Measurements from ENCODE around the gene XCR1.
"Not testable (repeated sequence)": the region's sequence is repeated elsewhere in the genome, so short reads cannot be mapped to it uniquely, and the experiment has no call there.

Gene XCR1

GRCh38 chr3:46027021-46027705, at the start of gene XCR1:
Gene XCR1, minus strand, starts transcription at chr3:46027483. Its CDS starts 5,536 bp downstream, at chr3:46021947.
- DNase-seq (ENCODE audit: low spot score), result no peak

GRCh38 chr3:46076606-46077005, 49.3 kb upstream of the XCR1 start:
- DNase-seq (ENCODE audit: low spot score), result no peak

GRCh38 chr3:46075816-46076215, 48.5 kb upstream of the XCR1 start:
- no peak for DNase-seq (ENCODE audit: low spot score)

GRCh38 chr3:46071222-46071858, 44.1 kb upstream of the XCR1 start:
- DNase-seq (ENCODE audit: low spot score), result no peak

GRCh38 chr3:46070595-46071093, 43.4 kb upstream of the XCR1 start:
- DNase-seq (ENCODE audit: low spot score), result no peak

- no peak for DNase-seq (ENCODE audit: low spot score)
Observed at GRCh38 chr3:46068501-46068900, 41.2 kb upstream of the XCR1 start.

GRCh38 chr3:46067401-46067800, 40.1 kb upstream of the XCR1 start:
- no peak for DNase-seq (ENCODE audit: low spot score)

- DNase-seq (ENCODE audit: low spot score), result no peak
Observed at GRCh38 chr3:46065750-46066256, 38.5 kb upstream of the XCR1 start.

- DNase-seq (ENCODE audit: low spot score), result peak; percentile 40
Observed at GRCh38 chr3:46065294-46065705, 38.0 kb upstream of the XCR1 start.

- DNase-seq (ENCODE audit: low spot score), result no peak
Observed at GRCh38 chr3:46062679-46063078, 35.4 kb upstream of the XCR1 start.

GRCh38 chr3:46061887-46062286, 34.6 kb upstream of the XCR1 start:
- DNase-seq (ENCODE audit: low spot score), result no peak

- no peak for DNase-seq (ENCODE audit: low spot score)
Observed at GRCh38 chr3:46061108-46061720, 33.9 kb upstream of the XCR1 start.

- no peak for DNase-seq (ENCODE audit: low spot score)
Observed at GRCh38 chr3:46060551-46060950, 33.3 kb upstream of the XCR1 start.

- DNase-seq (ENCODE audit: low spot score), result no peak
Observed at GRCh38 chr3:46059432-46059831, 32.1 kb upstream of the XCR1 start.

GRCh38 chr3:46058981-46059380, 31.7 kb upstream of the XCR1 start:
- DNase-seq (ENCODE audit: low spot score), result no peak

- no peak for DNase-seq (ENCODE audit: low spot score)
Observed at GRCh38 chr3:46057716-46058115, 30.4 kb upstream of the XCR1 start.

GRCh38 chr3:46056686-46057085, 29.4 kb upstream of the XCR1 start:
- no peak for DNase-seq (ENCODE audit: low spot score)

- not testable (repeated sequence) for DNase-seq (ENCODE audit: low spot score)
Observed at GRCh38 chr3:46053761-46054515, 26.7 kb upstream of the XCR1 start.

GRCh38 chr3:46053265-46053664, 26.0 kb upstream of the XCR1 start:
- DNase-seq (ENCODE audit: low spot score), result not testable (repeated sequence)

GRCh38 chr3:46052531-46052930, 25.2 kb upstream of the XCR1 start:
- no peak for DNase-seq (ENCODE audit: low spot score)

- DNase-seq (ENCODE audit: low spot score), result no peak
Observed at GRCh38 chr3:46049093-46049492, 21.8 kb upstream of the XCR1 start.

- DNase-seq (ENCODE audit: low spot score), result not testable (repeated sequence)
Observed at GRCh38 chr3:46046231-46046630, 18.9 kb upstream of the XCR1 start.

Data from NAMALWA (cell line).